Epithelial cell of esophagus (primary cell): ENCODE data around the gene TSSK6.

Source experiments
- DNase-seq: peaks from one replicate; pipeline ENCODE4 v3.0.0; 2010; ENCODE audit warnings: low read depth
- H3K4me3 ChIP-seq: 2 replicates; pipeline ENCODE4 v1.5.1; 2011; ENCODE audit warnings: mild to moderate bottlenecking, low read length, control low read depth
- CTCF ChIP-seq: IDR thresholded peaks from 2 replicates; pipeline ENCODE4 v1.5.1; 2011; ENCODE audit warnings: low read depth, mild to moderate bottlenecking, low read length, control low read depth, inconsistent platforms; ENCODE audit not compliant: insufficient read depth; ENCODE audit errors: missing control alignments

Gene TSSK6

GRCh38 chr19:19540064-19540714, 24.8 kb upstream of the TSSK6 start:
- TF ChIP-seq CTCF: no peak
- peak overlapping the region; percentile 26 for H3K4me3 ChIP-seq
- peak; percentile 89 for DNase-seq

GRCh38 chr19:19539698-19540063, 24.3 kb upstream of the TSSK6 start:
- no peak for DNase-seq
- no peak overlapping the region for H3K4me3 ChIP-seq

GRCh38 chr19:19538785-19539166, 23.4 kb upstream of the TSSK6 start:
- TF ChIP-seq CTCF: no peak
- H3K4me3 ChIP-seq: no peak overlapping the region
- DNase-seq: no peak

More at GRCh38 chr19:19539698-19540063, 24.3 kb upstream of the TSSK6 start:
- TF ChIP-seq CTCF: no peak

GRCh38 chr19:19538061-19538784, 22.9 kb upstream of the TSSK6 start, which contains the start of gene CILP2:
TSS of gene CILP2 (plus strand) at chr19:19538265. CDS start at chr19:19538350, 85 bp downstream.
- DNase-seq: no peak
- no peak within 1 kb of the TSS for H3K4me3 ChIP-seq
- TF ChIP-seq CTCF: no peak

GRCh38 chr19:19537075-19538048, 22.0 kb upstream of the TSSK6 start:
- no peak overlapping the region for H3K4me3 ChIP-seq
- no peak for DNase-seq
- no peak for TF ChIP-seq CTCF

- no peak for TF ChIP-seq CTCF
- H3K4me3 ChIP-seq: no peak overlapping the region
- DNase-seq: no peak
Measured at GRCh38 chr19:19535311-19536191, 20.2 kb upstream of the TSSK6 start.
